DND-41 (cell line): ENCODE measurements around the gene AKAP8.
A peak's percentile ranks its signal among the peaks of the same experiment; 100 is the strongest.

ENCODE experiments used
- ATAC-seq: fragments of 200-7000 bp; cut with Tn5 transposase; 3 replicates; pipeline ENCODE4 v1.9.1; 2021; ENCODE audit warnings: low read depth; ENCODE audit not compliant: insufficient read depth
- DNase-seq: peaks from one replicate; pipeline ENCODE4 v3.0.0-alpha.2; 2020
- H2AFZ ChIP-seq: 2 replicates; pipeline ENCODE4 v1.6.0; 2012; ENCODE audit warnings: low read depth, low read length
- H3K27ac ChIP-seq: 2 replicates; pipeline ENCODE4 v1.5.1; 2012; ENCODE audit warnings: low read length, inconsistent platforms
- H3K27me3 ChIP-seq: fragments of 200-600 bp; sonication (generic); 2 replicates; pipeline ENCODE4 v1.6.0; 2012; ENCODE audit warnings: low read length, mild to moderate bottlenecking, inconsistent platforms; ENCODE audit not compliant: insufficient read depth, poor library complexity
- H3K36me3 ChIP-seq: 2 replicates; pipeline ENCODE4 v1.5.1; 2012; ENCODE audit warnings: low read length, inconsistent platforms; ENCODE audit not compliant: insufficient read depth
- H3K4me1 ChIP-seq: 2 replicates; pipeline ENCODE4 v1.5.1; 2012; ENCODE audit warnings: mild to moderate bottlenecking, low read length; ENCODE audit not compliant: insufficient read depth
- H3K4me2 ChIP-seq: 2 replicates; pipeline ENCODE4 v1.6.0; 2012; ENCODE audit warnings: mild to moderate bottlenecking, moderate library complexity, low read length, inconsistent platforms; ENCODE audit not compliant: insufficient read depth
- H3K4me3 ChIP-seq, 2 experiments: fragments of 200-600 bp in 1 of 2; shearing (Covaris generic) in 1 of 2; 2 replicates each; pipeline ENCODE4 v1.5.1; 2012 to 2016; ENCODE audit warnings: inconsistent platforms in 2 of 2, low read length in 2 of 2, mild to moderate bottlenecking in 2 of 2, low read depth in 1 of 2, moderate library complexity in 1 of 2
- H3K79me2 ChIP-seq: 2 replicates; pipeline ENCODE4 v1.6.0; 2012; ENCODE audit warnings: low read length, inconsistent platforms; ENCODE audit not compliant: insufficient read depth
- H3K9ac ChIP-seq: 2 replicates; pipeline ENCODE4 v1.6.0; 2012; ENCODE audit warnings: low read depth, mild to moderate bottlenecking, inconsistent platforms, low read length, moderate library complexity
- H3K9me3 ChIP-seq: 2 replicates; pipeline ENCODE4 v1.5.1; 2012; ENCODE audit warnings: low read length, moderate library complexity, mild to moderate bottlenecking, inconsistent platforms; ENCODE audit not compliant: insufficient read depth, severe bottlenecking
- H4K20me1 ChIP-seq: 2 replicates; pipeline ENCODE4 v1.6.0; 2012; ENCODE audit warnings: low read length; ENCODE audit not compliant: insufficient read depth
- EZH2 ChIP-seq: IDR thresholded peaks from 3 replicates; pipeline ENCODE4 v1.6.1; 2012; ENCODE audit warnings: borderline replicate concordance, low read depth, mild to moderate bottlenecking, moderate library complexity, low read length, inconsistent platforms; ENCODE audit not compliant: severe bottlenecking
- TF ChIP-seq, protein P1 (sequence below): IDR thresholded peaks from 2 replicates; pipeline ENCODE4 v1.5.1; 2012; ENCODE audit warnings: borderline replicate concordance, low read length, moderate library complexity, mild to moderate bottlenecking; ENCODE audit not compliant: poor library complexity, severe bottlenecking; ENCODE audit errors: extremely low read depth

The AKAP8 gene

GRCh38 chr19:15331419-15332310, 47.9 kb downstream of the AKAP8 start:
- peak overlapping the region; percentile 65; the same call in 1 of the 2 replicates for H2AFZ ChIP-seq
- peak overlapping the region; percentile 86 to 94 for H3K4me3 ChIP-seq
- H3K79me2 ChIP-seq: peaks cover 88% of the 10 kb centered on the region
- ATAC-seq: peak; percentile 72
- H3K4me1 ChIP-seq: peaks cover 52% of the 10 kb centered on the region
- H3K9ac ChIP-seq: peak overlapping the region; percentile 76
- no peak for TF ChIP-seq EZH2
- TF ChIP-seq, protein P1, sequence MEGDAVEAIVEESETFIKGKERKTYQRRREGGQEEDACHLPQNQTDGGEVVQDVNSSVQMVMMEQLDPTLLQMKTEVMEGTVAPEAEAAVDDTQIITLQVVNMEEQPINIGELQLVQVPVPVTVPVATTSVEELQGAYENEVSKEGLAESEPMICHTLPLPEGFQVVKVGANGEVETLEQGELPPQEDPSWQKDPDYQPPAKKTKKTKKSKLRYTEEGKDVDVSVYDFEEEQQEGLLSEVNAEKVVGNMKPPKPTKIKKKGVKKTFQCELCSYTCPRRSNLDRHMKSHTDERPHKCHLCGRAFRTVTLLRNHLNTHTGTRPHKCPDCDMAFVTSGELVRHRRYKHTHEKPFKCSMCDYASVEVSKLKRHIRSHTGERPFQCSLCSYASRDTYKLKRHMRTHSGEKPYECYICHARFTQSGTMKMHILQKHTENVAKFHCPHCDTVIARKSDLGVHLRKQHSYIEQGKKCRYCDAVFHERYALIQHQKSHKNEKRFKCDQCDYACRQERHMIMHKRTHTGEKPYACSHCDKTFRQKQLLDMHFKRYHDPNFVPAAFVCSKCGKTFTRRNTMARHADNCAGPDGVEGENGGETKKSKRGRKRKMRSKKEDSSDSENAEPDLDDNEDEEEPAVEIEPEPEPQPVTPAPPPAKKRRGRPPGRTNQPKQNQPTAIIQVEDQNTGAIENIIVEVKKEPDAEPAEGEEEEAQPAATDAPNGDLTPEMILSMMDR: no peak
- H3K27ac ChIP-seq: peak overlapping the region; percentile 85
- no peaks in the 10 kb centered on the region for H3K9me3 ChIP-seq
- DNase-seq: peak; percentile 69
- peaks cover 19% of the 10 kb centered on the region for H3K36me3 ChIP-seq
- H4K20me1 ChIP-seq: peaks cover 47% of the 10 kb centered on the region
- H3K27me3 ChIP-seq: no peaks in the 10 kb centered on the region
- peak overlapping the region; percentile 87 for H3K4me2 ChIP-seq

GRCh38 chr19:15330801-15331418, 48.7 kb downstream of the AKAP8 start:
- Histone ChIP-seq H3K4me1 (peaks cover 52% of the 10 kb centered on the region), H2AFZ (0 out of 2 replicates have a peak overlapping the region, but pooled peaks have one; percentile 38)
- TF ChIP-seq, protein P1: no peak
- no peak for TF ChIP-seq EZH2

DNA sequence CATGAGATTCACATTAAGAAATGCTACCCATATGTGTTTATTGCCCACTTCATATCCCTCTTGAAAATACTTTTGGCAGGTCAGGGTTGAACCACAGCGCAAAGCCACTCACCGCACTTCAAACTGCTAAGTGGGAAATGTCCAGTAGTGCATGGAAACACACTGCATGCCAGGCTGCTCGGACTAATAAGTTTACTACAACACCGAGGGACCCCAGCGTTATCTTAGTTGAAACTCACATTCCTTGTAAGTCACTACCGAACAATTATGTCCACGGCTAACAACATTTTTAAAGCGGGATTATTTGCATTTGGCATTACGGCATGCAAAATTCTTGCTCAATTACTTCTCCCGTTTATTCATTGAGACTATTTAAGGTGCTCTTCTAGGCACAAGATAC, 51.3 kb downstream of the AKAP8 start:
- no peak for DNase-seq
- no peak overlapping the region for H3K27ac ChIP-seq
- H3K9me3 ChIP-seq: no peaks in the 10 kb centered on the region
- no peak for ATAC-seq
- peaks cover 98% of the 10 kb centered on the region for H3K79me2 ChIP-seq
- TF ChIP-seq, protein P1: no peak
- no peak for TF ChIP-seq EZH2
- H3K4me1 ChIP-seq: peaks cover 48% of the 10 kb centered on the region
- H4K20me1 ChIP-seq: peaks cover 79% of the 10 kb centered on the region
- H3K4me2 ChIP-seq: peak overlapping the region; percentile 87; the same call in 1 of the 2 replicates
- H2AFZ ChIP-seq: no peak overlapping the region
- peaks cover 19% of the 10 kb centered on the region for H3K36me3 ChIP-seq
- H3K4me3 ChIP-seq: 0 out of 4 replicates have a peak overlapping the region, but pooled peaks of 1 of the 2 experiments have one; percentile 24
- H3K27me3 ChIP-seq: no peaks in the 10 kb centered on the region
- H3K9ac ChIP-seq: no peak overlapping the region

More at GRCh38 chr19:15330801-15331418, 48.7 kb downstream of the AKAP8 start:
- peak overlapping the region; percentile 85 for H3K27ac ChIP-seq
- ATAC-seq: no peak; the same call in 2 of the 3 replicates
- H3K36me3 ChIP-seq: peaks cover 19% of the 10 kb centered on the region
- H3K79me2 ChIP-seq: peaks cover 91% of the 10 kb centered on the region
- peaks cover 54% of the 10 kb centered on the region for H4K20me1 ChIP-seq
- no peaks in the 10 kb centered on the region for H3K9me3 ChIP-seq
- peak overlapping the region; percentile 86 to 94 for H3K4me3 ChIP-seq
- H3K27me3 ChIP-seq: no peaks in the 10 kb centered on the region
- DNase-seq: no peak
- peak overlapping the region; percentile 87 for H3K4me2 ChIP-seq
- H3K9ac ChIP-seq: peak overlapping the region; percentile 76
